SH-SY5Y (cell line): ENCODE data around the gene HRH4.

Experiments used
- GATA2 ChIP-seq: IDR thresholded peaks from 2 replicates; pipeline ENCODE4 v1.6.1; 2011; ENCODE audit warnings: mild to moderate bottlenecking, low read depth, low read length
- GATA3 ChIP-seq: IDR thresholded peaks from 2 replicates; pipeline ENCODE4 v1.6.1; 2011; ENCODE audit warnings: low read depth, mild to moderate bottlenecking, low read length, moderate library complexity

DNA sequence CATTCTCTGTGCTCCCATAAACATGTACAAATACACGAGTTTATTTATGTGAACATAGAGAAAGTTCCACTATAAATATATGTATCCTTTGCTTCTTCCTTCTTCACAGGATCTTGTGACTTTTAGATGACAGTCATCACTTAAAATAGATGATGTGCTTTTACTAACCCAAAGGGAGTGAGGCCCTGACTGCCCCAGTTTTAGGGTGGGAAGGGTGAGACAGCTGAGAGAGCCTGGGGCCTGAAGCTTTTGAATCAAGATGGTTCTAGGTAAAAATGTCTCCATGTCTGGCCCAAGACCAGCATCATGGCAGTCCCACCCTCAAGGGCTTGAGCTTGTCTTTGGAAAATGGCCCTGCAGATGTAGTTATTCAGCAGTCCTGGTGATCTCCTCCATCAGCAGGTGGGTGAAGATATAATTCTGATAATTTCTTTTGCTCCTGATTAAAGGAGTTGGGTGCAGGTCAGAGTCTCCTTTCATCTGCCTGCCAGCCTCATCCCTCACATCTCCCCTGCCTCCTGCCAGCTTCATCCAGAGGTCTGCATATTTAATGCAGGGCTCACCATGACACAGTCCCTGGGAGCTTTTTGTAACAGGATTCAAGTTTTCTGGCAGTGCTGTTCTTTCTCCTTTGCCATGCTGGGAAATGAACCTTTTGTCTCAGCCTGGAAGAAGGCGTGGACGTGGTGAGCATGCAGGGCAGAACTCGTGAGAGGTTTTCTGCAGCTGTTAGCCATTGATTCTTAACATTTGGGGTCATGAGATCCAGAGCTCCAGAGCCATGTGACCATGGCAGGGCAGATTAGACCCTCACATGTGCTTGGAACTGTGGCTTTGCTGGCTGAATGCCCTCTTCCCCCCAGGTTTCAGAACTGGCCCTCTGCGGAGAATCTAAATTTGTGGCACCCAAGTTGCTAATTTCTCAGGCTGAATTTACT is 2.7 kb downstream of the HRH4 start:
- TF ChIP-seq GATA3 (no peak), GATA2 (no peak)
